NCI-H1436 treated with DMSO at 0.1 percent for 48 hours (cell line): ENCODE measurements around the gene STRIP1.
"Not testable (repeated sequence)": the region's sequence is repeated elsewhere in the genome, so short reads cannot be mapped to it uniquely, and the experiment has no call there.

Experiments used
- DNase-seq: peaks from one replicate; lab custom pipeline; 2025; lab: John Stamatoyannopoulos, UW

STRIP1 gene

GRCh38 chr1:110070671-110071242, 36.3 kb downstream of the STRIP1 start, which contains the start of gene ALX3:
ALX3 (minus strand) TSS chr1:110070672; CDS start chr1:110070612, 60 bp downstream.
- DNase-seq, result no peak

GRCh38 chr1:110074166-110074565, 39.7 kb downstream of the STRIP1 start:
- DNase-seq, result no peak

- no peak for DNase-seq
Measured at GRCh38 chr1:110076789-110077500, 42.5 kb downstream of the STRIP1 start.

- not testable (repeated sequence) for DNase-seq
Measured at GRCh38 chr1:110079995-110080394, 45.6 kb downstream of the STRIP1 start.

- DNase-seq, result no peak
Measured at GRCh38 chr1:110081061-110081460, 46.6 kb downstream of the STRIP1 start.

- DNase-seq, result no peak
Measured at GRCh38 chr1:110082477-110082876, 48.1 kb downstream of the STRIP1 start.

- DNase-seq, result no peak
Measured at GRCh38 chr1:110083061-110083865, 48.8 kb downstream of the STRIP1 start.

GRCh38 chr1:110083866-110084226, 49.4 kb downstream of the STRIP1 start:
- no peak for DNase-seq

GRCh38 chr1:110084227-110085078, 50.0 kb downstream of the STRIP1 start:
- no peak for DNase-seq

GRCh38 chr1:110085671-110086070, 51.2 kb downstream of the STRIP1 start:
- DNase-seq, result no peak

- no peak for DNase-seq
Measured at GRCh38 chr1:110086961-110087360, 52.5 kb downstream of the STRIP1 start.

- DNase-seq, result no peak
Measured at GRCh38 chr1:110087812-110088738, 53.7 kb downstream of the STRIP1 start.

GRCh38 chr1:110088739-110089316, 54.4 kb downstream of the STRIP1 start:
- DNase-seq, result no peak

- DNase-seq, result no peak
Measured at GRCh38 chr1:110089561-110090275, 55.3 kb downstream of the STRIP1 start.

- no peak for DNase-seq
Measured at GRCh38 chr1:110091381-110091780, 57.0 kb downstream of the STRIP1 start.

GRCh38 chr1:110091791-110092190, 57.4 kb downstream of the STRIP1 start:
- no peak for DNase-seq

- DNase-seq, result no peak
Measured at GRCh38 chr1:110092991-110093390, 58.6 kb downstream of the STRIP1 start.

GRCh38 chr1:110094931-110095654, 60.7 kb downstream of the STRIP1 start:
- DNase-seq, result no peak
